ENCODE results near the gene PRKCQ.

DNA sequence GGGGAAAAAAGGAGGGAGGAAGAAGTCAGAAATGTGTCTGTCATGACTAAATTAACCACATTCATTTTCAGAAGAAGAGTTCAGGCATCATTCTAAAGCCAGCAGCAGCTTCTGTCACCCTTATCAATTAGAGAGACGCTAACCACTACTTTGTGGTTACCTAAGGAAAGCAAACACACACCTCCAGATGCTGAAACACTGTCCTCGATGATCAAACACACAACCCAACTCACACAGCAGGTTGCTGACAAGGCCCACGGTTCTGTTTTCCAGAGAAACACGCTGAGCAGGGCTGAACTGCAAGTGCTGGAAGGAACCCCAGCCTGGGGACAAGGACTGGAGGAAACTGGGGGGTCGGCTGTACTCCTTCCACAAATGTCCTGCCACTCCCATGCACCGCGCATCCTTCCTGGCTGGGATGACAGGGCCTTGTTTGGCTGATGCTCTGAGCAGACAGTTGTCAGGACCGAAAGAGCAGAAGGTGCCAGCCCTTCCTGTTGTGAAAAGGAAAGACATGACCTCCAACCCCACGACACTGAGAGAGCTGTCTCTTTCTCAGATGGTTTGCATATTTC is 36.6 kb downstream of the PRKCQ start:
- TF ChIP-seq, protein P1, sequence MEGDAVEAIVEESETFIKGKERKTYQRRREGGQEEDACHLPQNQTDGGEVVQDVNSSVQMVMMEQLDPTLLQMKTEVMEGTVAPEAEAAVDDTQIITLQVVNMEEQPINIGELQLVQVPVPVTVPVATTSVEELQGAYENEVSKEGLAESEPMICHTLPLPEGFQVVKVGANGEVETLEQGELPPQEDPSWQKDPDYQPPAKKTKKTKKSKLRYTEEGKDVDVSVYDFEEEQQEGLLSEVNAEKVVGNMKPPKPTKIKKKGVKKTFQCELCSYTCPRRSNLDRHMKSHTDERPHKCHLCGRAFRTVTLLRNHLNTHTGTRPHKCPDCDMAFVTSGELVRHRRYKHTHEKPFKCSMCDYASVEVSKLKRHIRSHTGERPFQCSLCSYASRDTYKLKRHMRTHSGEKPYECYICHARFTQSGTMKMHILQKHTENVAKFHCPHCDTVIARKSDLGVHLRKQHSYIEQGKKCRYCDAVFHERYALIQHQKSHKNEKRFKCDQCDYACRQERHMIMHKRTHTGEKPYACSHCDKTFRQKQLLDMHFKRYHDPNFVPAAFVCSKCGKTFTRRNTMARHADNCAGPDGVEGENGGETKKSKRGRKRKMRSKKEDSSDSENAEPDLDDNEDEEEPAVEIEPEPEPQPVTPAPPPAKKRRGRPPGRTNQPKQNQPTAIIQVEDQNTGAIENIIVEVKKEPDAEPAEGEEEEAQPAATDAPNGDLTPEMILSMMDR (IDR thresholded peaks at IDR 0.05; ENCODE audit: low read length) = no peak
- TF ChIP-seq EZH2 (IDR thresholded peaks at IDR 0.05; ENCODE audit: borderline replicate concordance, low read length) = no peak
